Uterus (tissue), 2 donors: ENCODE measurements around the gene AQP3.

Experiments used
- CTCF ChIP-seq, 4 experiments: fragments of 200-600 bp in 2 of 4; fragments of 450-650 bp in 2 of 4; sonication (generic) in 2 of 4; IDR thresholded peaks; one replicate each; pipeline ENCODE4 v1.5.1; 2016 to 2019; ENCODE audit warnings: antibody characterized with exemption in 4 of 4, mild to moderate bottlenecking in 2 of 4, moderate library complexity in 1 of 4
- POLR2A ChIP-seq, 2 donors: fragments of 450-650 bp; IDR thresholded peaks; one replicate each; pipeline ENCODE4 v1.6.1; 2016; ENCODE audit warnings: antibody characterized with exemption in 2 of 2, mild to moderate bottlenecking in 1 of 2, moderate library complexity in 1 of 2

- TF ChIP-seq CTCF (IDR thresholded peaks at IDR 0.05) (no peak), POLR2A (IDR thresholded peaks at IDR 0.05) (no peak)
Measured at GRCh38 chr9:33429256-33429985, 18.0 kb downstream of the AQP3 start.
